ENCODE results near the gene TRHDE. TPM values are rescaled to one million over a fixed set of nuclear protein-coding genes. Genes with fewer than 3 reads are reported as not detected.

TRHDE gene
- total and polyA plus RNA-seq, 9 of the 15 experiments (the other 6 are each of a cell fraction or from before 2014, with no cell fraction given): 0.03 to 0.29 (median 0.09) TPM

- no peaks in the 10 kb centered on the region for H3K27me3 ChIP-seq (ENCODE audit: control insufficient read depth in 2 of 2, insufficient read depth in 2 of 2, low read length in 2 of 2)
- no peak for TF ChIP-seq CHAMP1 (IDR thresholded peaks at IDR 0.05)
- TF ChIP-seq ARID1B (IDR thresholded peaks at IDR 0.05): 0 out of 2 replicates have a peak, but pooled peaks have one; percentile 19
- 0 out of 2 replicates have a peak, but pooled peaks have one; percentile 19 for TF ChIP-seq TAL1 (IDR thresholded peaks at IDR 0.05)
- peak; percentile 45; the same call in 1 of the 2 replicates for TF ChIP-seq CBFA2T3 (IDR thresholded peaks at IDR 0.05)
- TF ChIP-seq TCF3 (CRISPR knock-in tag; IDR thresholded peaks at IDR 0.05): peak; percentile 40; the same call in 1 of the 2 replicates
- TF ChIP-seq ZNF699 (CRISPR knock-in tag; IDR thresholded peaks at IDR 0.05; ENCODE audit: insufficient replicate concordance): no peak
- BruUV-seq (replicated peaks): no TSS peak
- no peaks in the 10 kb centered on the region for H3K79me2 ChIP-seq (ENCODE audit: control insufficient read depth, insufficient read depth, low read length)
- in situ Hi-C loops (cut with MboI): no loop called here
- H3K4me1 ChIP-seq (replicated peaks in 1 of 2; ENCODE audit: control insufficient read depth in 2 of 2, insufficient read depth in 2 of 2, low read length in 2 of 2): no peaks in the 10 kb centered on the region
- no peak overlapping the region for H3K4me2 ChIP-seq (ENCODE audit: insufficient read depth, low read length)
- ATAC-seq (no peak), DNase-seq (ENCODE audit: extremely low read depth in 1 of 4, low spot score in 3 of 4) (peak in 2 of 4 experiments; percentile 3 to 4), FAIRE-seq (no peak)
- H3K4me3 ChIP-seq: no peak overlapping the region
- no peaks in the 10 kb centered on the region for H4K20me1 ChIP-seq (replicated peaks; ENCODE audit: control insufficient read depth, insufficient read depth, low read length)
- H2AFZ ChIP-seq (ENCODE audit: low read depth, low read length): no peak overlapping the region
- intact Hi-C loops (cut with micrococcal nuclease): no loop called here
- POLR2A ChIA-PET: no interaction called here
- 0% methylated on average over 2 of the region's 2 CpGs for WGBS (ENCODE audit: insufficient coverage, low coverage, missing lambda C conversion rate)
- H3K9me1 ChIP-seq (ENCODE audit: control insufficient read depth, insufficient read depth, low read length): no peaks in the 10 kb centered on the region
- H3K9ac ChIP-seq (ENCODE audit: insufficient read depth in 1 of 2, low read depth in 2 of 2, low read length in 2 of 2): no peak overlapping the region
- CTCF ChIA-PET (ENCODE audit: low intra/inter-chr PET ratio): no interaction called here
- H3K9me3 ChIP-seq (replicated peaks; ENCODE audit: control insufficient read depth, insufficient read depth, low read depth, low read length): no peaks in the 10 kb centered on the region
- H3K36me3 ChIP-seq (ENCODE audit: control insufficient read depth, insufficient read depth, low read length): no peaks in the 10 kb centered on the region
- no peak overlapping the region for H3K27ac ChIP-seq (ENCODE audit: extremely low read depth, low read depth, low read length)
Observed at GRCh38 chr12:72677846-72678245, 405.7 kb downstream of the TRHDE start.
